HCT116 (cell line): ENCODE results near the gene STAMBPL1. TPM values are rescaled to one million over a fixed set of nuclear protein-coding genes. Genes with fewer than 3 reads are reported as not detected.

Source experiments
- ATAC-seq: fragments of 200-7000 bp; cut with Tn5 transposase; 2 replicates; pipeline ENCODE4 v1.9.1; 2020; ENCODE audit warnings: mild to moderate bottlenecking, moderate library complexity
- BruUV-seq: library from RNA; stranded (reverse); fragments of 400-500 nt; replicated peaks from 2 replicates; lab custom pipeline; 2021; lab: Mats Ljungman, UMichigan
- CTCF ChIA-PET: fragments of 300-600 bp; sonication (Branson Sonifier 250); formaldehyde crosslinking; loops from one replicate; lab custom pipeline; 2021; ENCODE audit warnings: antibody characterized with exemption; lab: Charles Lee
- POLR2A ChIA-PET: fragments of 300-600, 350-600 bp; sonication (Branson Sonifier 250); formaldehyde crosslinking; loops from one replicate; lab custom pipeline; 2021; ENCODE audit warnings: antibody characterized with exemption; lab: Charles Lee
- RAD21 ChIA-PET, 2 experiments: fragments of 300-600 bp; sonication (Branson Sonifier 250); formaldehyde crosslinking; loops; one replicate each; lab custom pipeline; 2023; ENCODE audit warnings: low total read pairs in 2 of 2; ENCODE audit not compliant: uncharacterized antibody in 2 of 2, unreplicated experiment in 2 of 2, low non-redundant PET in 1 of 2; lab: Charles Lee
- DNase-seq: peaks from one replicate; pipeline ENCODE4 v3.0.0-alpha.2; 2010; ENCODE audit warnings: low read depth, low spot score
- H2AFZ ChIP-seq: fragments of 200-600 bp; shearing (Covaris generic), sonication (generic); 2 replicates; pipeline ENCODE4 v1.6.1; 2017; ENCODE audit warnings: low read depth, mixed run types, mixed read lengths, antibody characterized with exemption, low read length; ENCODE audit not compliant: poor library complexity, severe bottlenecking
- H3K27ac ChIP-seq: 2 replicates; pipeline ENCODE4 v1.5.1; 2012; ENCODE audit warnings: low read depth, low read length
- H3K27me3 ChIP-seq: fragments of 200-600 bp; sonication (generic); 2 replicates; pipeline ENCODE4 v1.6.1; 2016; ENCODE audit warnings: mixed run types, low read length, mixed read lengths; ENCODE audit not compliant: insufficient read depth
- H3K36me3 ChIP-seq, 2 experiments: fragments of 200-500 bp in 1 of 2; fragments of 200-600 bp in 1 of 2; sonication (Bioruptor generic) in 1 of 2; sonication (generic) in 1 of 2; 2 replicates each; pipeline versions ENCODE4 v1.5.1 to v1.6.1; 2014 to 2016; ENCODE audit warnings: low read length in 2 of 2, inconsistent platforms in 1 of 2, mixed read lengths in 1 of 2, mixed run types in 1 of 2; ENCODE audit not compliant: insufficient read depth in 2 of 2, control insufficient read depth in 1 of 2
- H3K4me1 ChIP-seq, 2 experiments: fragments of 200-600 bp in 1 of 2; sonication (generic) in 1 of 2; 2 replicates each; pipeline versions ENCODE4 v1.5.1 to v1.6.1; 2012 to 2017; ENCODE audit warnings: low read length in 2 of 2, inconsistent platforms in 1 of 2, mild to moderate bottlenecking in 1 of 2, mixed read lengths in 1 of 2, mixed run types in 1 of 2, moderate library complexity in 1 of 2; ENCODE audit not compliant: insufficient read depth in 2 of 2, control insufficient read depth in 1 of 2
- H3K4me2 ChIP-seq: fragments of 200-600 bp; sonication (generic); 2 replicates; pipeline ENCODE4 v1.6.1; 2017; ENCODE audit warnings: mixed run types, low read length, mixed read lengths
- H3K4me3 ChIP-seq, 2 experiments: fragments of 200-600 bp in 1 of 2; sonication (generic) in 1 of 2; replicated peaks in 1 of 2; 2 replicates each; pipeline ENCODE4 v1.5.1; 2011 to 2016; ENCODE audit warnings: low read length in 2 of 2, control low read depth in 1 of 2, low read depth in 1 of 2, mild to moderate bottlenecking in 1 of 2, mixed read lengths in 1 of 2, mixed run types in 1 of 2
- H3K79me2 ChIP-seq: fragments of 200-600 bp; sonication (generic); 2 replicates; pipeline ENCODE4 v1.6.1; 2017; ENCODE audit warnings: mild to moderate bottlenecking, mixed run types, low read length, moderate library complexity, mixed read lengths; ENCODE audit not compliant: insufficient read depth
- H3K9ac ChIP-seq: fragments of 200-600 bp; sonication (generic); 2 replicates; pipeline ENCODE4 v1.6.1; 2016; ENCODE audit warnings: low read length, mixed read lengths
- H3K9me2 ChIP-seq: fragments of 200-600 bp; sonication (generic), shearing (Covaris generic); 2 replicates; pipeline ENCODE4 v1.6.1; 2017; ENCODE audit warnings: mixed run types, mild to moderate bottlenecking, moderate library complexity; ENCODE audit not compliant: insufficient read depth
- H3K9me3 ChIP-seq, 2 experiments: fragments of 200-500 bp in 1 of 2; fragments of 200-600 bp in 1 of 2; sonication (Bioruptor generic) in 1 of 2; sonication (generic) in 1 of 2; 2 replicates each; pipeline ENCODE4 v1.6.1; 2014 to 2017; ENCODE audit warnings: low read length in 2 of 2, mixed read lengths in 2 of 2, inconsistent platforms in 1 of 2, low read depth in 1 of 2, mild to moderate bottlenecking in 1 of 2, mixed run types in 1 of 2, moderate library complexity in 1 of 2; ENCODE audit not compliant: control insufficient read depth in 1 of 2, insufficient read depth in 1 of 2
- H4K20me1 ChIP-seq: fragments of 200-600 bp; sonication (generic), shearing (Covaris generic); 2 replicates; pipeline ENCODE4 v1.6.1; 2017; ENCODE audit warnings: mixed run types, mild to moderate bottlenecking, moderate library complexity; ENCODE audit not compliant: insufficient read depth
- EGR1 ChIP-seq: IDR thresholded peaks from 2 replicates; pipeline ENCODE4 v1.6.1; 2012; ENCODE audit warnings: low read depth
- ELF1 ChIP-seq: IDR thresholded peaks from 2 replicates; pipeline ENCODE4 v1.6.1; 2012; ENCODE audit warnings: low read depth, borderline replicate concordance
- EZH2 ChIP-seq: fragments of 200-600 bp; sonication (generic); IDR thresholded peaks from 2 replicates; pipeline ENCODE4 v1.6.1; 2017; ENCODE audit warnings: antibody characterized with exemption, mixed run types
- FOSL1 ChIP-seq: IDR thresholded peaks from 2 replicates; pipeline ENCODE4 v1.6.1; 2012; ENCODE audit warnings: low read depth
- JUND ChIP-seq: IDR thresholded peaks from 2 replicates; pipeline ENCODE4 v1.6.1; 2012
- RAD21 ChIP-seq: IDR thresholded peaks from 2 replicates; pipeline ENCODE4 v1.6.1; 2012; ENCODE audit warnings: low read depth, mild to moderate bottlenecking
- SRF ChIP-seq: IDR thresholded peaks from 2 replicates; pipeline ENCODE4 v1.6.1; 2012; ENCODE audit warnings: low read depth
- TCF7L2 ChIP-seq: IDR thresholded peaks from 2 replicates; pipeline ENCODE4 v1.7.0; 2011; ENCODE audit warnings: borderline replicate concordance, inconsistent platforms; ENCODE audit not compliant: insufficient read depth, insufficient read length; ENCODE audit errors: extremely low read depth
- ZFX ChIP-seq: fragments of 450-650 bp; IDR thresholded peaks from 2 replicates; pipeline ENCODE4 v1.6.1; 2017
- ZNF274 ChIP-seq: fragments of 200-500 bp; sonication (Bioruptor generic); IDR thresholded peaks from 2 replicates; pipeline ENCODE4 v1.6.1; 2014; ENCODE audit warnings: mild to moderate bottlenecking, low read depth, low read length, inconsistent platforms
- intact Hi-C: fragments of 100-400 bp; cut with micrococcal nuclease; formaldehyde crosslinking; loops from 2 replicates; pipeline ENCODE4 v1.10.0; 2022
- total RNA-seq: library from RNA; stranded (reverse); gene quantifications from one replicate; pipeline ENCODE4 v1.2.1, GENCODE V29; 2021; ENCODE audit not compliant: unreplicated experiment
- TF ChIP-seq, protein P1 (sequence below): IDR thresholded peaks from 2 replicates; pipeline ENCODE4 v1.6.1; 2012
- TF ChIP-seq, protein P2 (sequence below): IDR thresholded peaks from 2 replicates; pipeline ENCODE4 v1.6.1; 2011; ENCODE audit warnings: mild to moderate bottlenecking, low read length, moderate library complexity; ENCODE audit not compliant: insufficient replicate concordance; ENCODE audit errors: extremely low read depth

STAMBPL1 gene
- total RNA-seq, 1 experiment from 2014 or later: 11.0 TPM

DNA sequence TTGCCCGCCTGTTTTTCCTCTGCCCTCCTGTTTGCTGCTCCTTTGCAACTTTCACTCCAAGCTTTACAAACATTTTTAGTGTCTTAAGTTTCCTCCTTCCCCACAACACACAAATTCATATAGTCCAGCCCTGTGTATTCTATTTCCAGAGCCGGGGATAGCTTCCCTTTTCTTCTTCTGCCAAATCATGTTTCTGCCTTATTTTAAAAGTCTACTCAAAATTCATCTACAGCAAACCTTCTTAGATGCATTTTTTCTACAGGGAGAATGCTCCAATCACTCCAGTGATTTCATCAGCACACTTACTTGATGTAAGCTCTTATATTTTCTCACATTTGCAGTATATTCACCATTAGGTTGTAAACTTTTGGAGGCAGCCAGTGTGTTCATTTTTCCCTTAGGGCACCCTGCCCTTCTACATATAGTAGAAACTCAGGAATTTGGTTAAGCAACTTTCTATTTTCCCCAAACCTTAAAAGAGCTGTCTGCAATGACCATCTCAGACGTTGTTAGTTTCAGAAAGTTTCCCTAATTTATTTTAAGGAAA lies 84.9 kb downstream of the STAMBPL1 start:
- Histone ChIP-seq H3K9ac (no peak overlapping the region), H4K20me1 (no peaks in the 10 kb centered on the region)
- RAD21 ChIA-PET: no interaction called here
- POLR2A ChIA-PET: no interaction called here
- no peak for TF ChIP-seq JUND
- TF ChIP-seq FOSL1: no peak
- TF ChIP-seq, protein P1, sequence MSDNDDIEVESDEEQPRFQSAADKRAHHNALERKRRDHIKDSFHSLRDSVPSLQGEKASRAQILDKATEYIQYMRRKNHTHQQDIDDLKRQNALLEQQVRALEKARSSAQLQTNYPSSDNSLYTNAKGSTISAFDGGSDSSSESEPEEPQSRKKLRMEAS: no peak
- TF ChIP-seq ELF1: no peak
- TF ChIP-seq ZNF274: no peak
- TF ChIP-seq SRF: no peak
- TF ChIP-seq, protein P2, sequence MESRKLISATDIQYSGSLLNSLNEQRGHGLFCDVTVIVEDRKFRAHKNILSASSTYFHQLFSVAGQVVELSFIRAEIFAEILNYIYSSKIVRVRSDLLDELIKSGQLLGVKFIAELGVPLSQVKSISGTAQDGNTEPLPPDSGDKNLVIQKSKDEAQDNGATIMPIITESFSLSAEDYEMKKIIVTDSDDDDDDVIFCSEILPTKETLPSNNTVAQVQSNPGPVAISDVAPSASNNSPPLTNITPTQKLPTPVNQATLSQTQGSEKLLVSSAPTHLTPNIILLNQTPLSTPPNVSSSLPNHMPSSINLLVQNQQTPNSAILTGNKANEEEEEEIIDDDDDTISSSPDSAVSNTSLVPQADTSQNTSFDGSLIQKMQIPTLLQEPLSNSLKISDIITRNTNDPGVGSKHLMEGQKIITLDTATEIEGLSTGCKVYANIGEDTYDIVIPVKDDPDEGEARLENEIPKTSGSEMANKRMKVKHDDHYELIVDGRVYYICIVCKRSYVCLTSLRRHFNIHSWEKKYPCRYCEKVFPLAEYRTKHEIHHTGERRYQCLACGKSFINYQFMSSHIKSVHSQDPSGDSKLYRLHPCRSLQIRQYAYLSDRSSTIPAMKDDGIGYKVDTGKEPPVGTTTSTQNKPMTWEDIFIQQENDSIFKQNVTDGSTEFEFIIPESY: no peak
- no peak for TF ChIP-seq TCF7L2
- no peak for TF ChIP-seq RAD21
- no peak for TF ChIP-seq EGR1
- no peak for TF ChIP-seq EZH2
- no peak for TF ChIP-seq ZFX
- TF ChIP-seq, all 23 proteins: peak for 0
- BruUV-seq: no TSS peak
- no peaks in the 10 kb centered on the region for H3K9me3 ChIP-seq
- intact Hi-C loops: no loop called here
- no peaks in the 10 kb centered on the region for H3K36me3 ChIP-seq
- ATAC-seq (no peak), DNase-seq (no peak)
- H3K4me3 ChIP-seq: no peak overlapping the region
- H3K27ac ChIP-seq: no peak overlapping the region
- H2AFZ ChIP-seq: no peak overlapping the region
- H3K4me2 ChIP-seq: no peak overlapping the region
- CTCF ChIA-PET: no interaction called here
- H3K79me2 ChIP-seq: no peaks in the 10 kb centered on the region
- no peaks in the 10 kb centered on the region for H3K9me2 ChIP-seq
- H3K4me1 ChIP-seq: no peaks in the 10 kb centered on the region
- H3K27me3 ChIP-seq: no peaks in the 10 kb centered on the region
